Fibroblast of lung (primary cell): Measurements from ENCODE around the gene IGDCC3.

ENCODE experiments used
- EZH2 ChIP-seq: IDR thresholded peaks from 2 replicates; pipeline ENCODE4 v1.5.1; 2012; ENCODE audit warnings: low read length, control low read depth, mild to moderate bottlenecking; ENCODE audit errors: missing control alignments
- TF ChIP-seq, protein P1 (sequence below), 2 donors: IDR thresholded peaks in 1 of 2; conservative IDR thresholded peaks in 1 of 2; 1 replicate in 1 of 2; 2 replicates in 1 of 2; pipeline ENCODE4 v1.5.1; 2011 to 2012; ENCODE audit warnings: low read length in 2 of 2, control low read depth in 1 of 2, inconsistent platforms in 1 of 2, low read depth in 1 of 2, mild to moderate bottlenecking in 1 of 2

GRCh38 chr15:65396965-65397317 lies 19.1 kb upstream of the IGDCC3 start:
- TF ChIP-seq, protein P1, sequence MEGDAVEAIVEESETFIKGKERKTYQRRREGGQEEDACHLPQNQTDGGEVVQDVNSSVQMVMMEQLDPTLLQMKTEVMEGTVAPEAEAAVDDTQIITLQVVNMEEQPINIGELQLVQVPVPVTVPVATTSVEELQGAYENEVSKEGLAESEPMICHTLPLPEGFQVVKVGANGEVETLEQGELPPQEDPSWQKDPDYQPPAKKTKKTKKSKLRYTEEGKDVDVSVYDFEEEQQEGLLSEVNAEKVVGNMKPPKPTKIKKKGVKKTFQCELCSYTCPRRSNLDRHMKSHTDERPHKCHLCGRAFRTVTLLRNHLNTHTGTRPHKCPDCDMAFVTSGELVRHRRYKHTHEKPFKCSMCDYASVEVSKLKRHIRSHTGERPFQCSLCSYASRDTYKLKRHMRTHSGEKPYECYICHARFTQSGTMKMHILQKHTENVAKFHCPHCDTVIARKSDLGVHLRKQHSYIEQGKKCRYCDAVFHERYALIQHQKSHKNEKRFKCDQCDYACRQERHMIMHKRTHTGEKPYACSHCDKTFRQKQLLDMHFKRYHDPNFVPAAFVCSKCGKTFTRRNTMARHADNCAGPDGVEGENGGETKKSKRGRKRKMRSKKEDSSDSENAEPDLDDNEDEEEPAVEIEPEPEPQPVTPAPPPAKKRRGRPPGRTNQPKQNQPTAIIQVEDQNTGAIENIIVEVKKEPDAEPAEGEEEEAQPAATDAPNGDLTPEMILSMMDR (conservative IDR thresholded peaks at IDR 0.05 in 1 of 2, IDR thresholded peaks at IDR 0.05 in 1 of 2; ENCODE audit: low read depth in 1 of 2, low read length in 2 of 2) = no peak
- no peak for TF ChIP-seq EZH2
